Thoracic aorta (tissue), 2 donors: ENCODE data around the gene HLF. TPM values are rescaled to one million over a fixed set of nuclear protein-coding genes. Genes with fewer than 3 reads are reported as not detected.

Experiments used
- ATAC-seq: fragments of 150-250 bp; one replicate; pipeline ENCODE4 v1.8.0; 2017; ENCODE audit warnings: low read depth; ENCODE audit not compliant: insufficient number of reproducible peaks, low FRiP score
- DNase-seq: peaks from one replicate; pipeline ENCODE4 v3.0.0-alpha.2; 2020; ENCODE audit warnings: low spot score
- H3K27ac ChIP-seq, 2 donors: fragments of 200-600 bp; sonication (generic); 1 replicate in 1 of 2; 2 replicates in 1 of 2; pipeline ENCODE4 v1.5.1; 2016; ENCODE audit warnings: mild to moderate bottlenecking in 2 of 2, moderate library complexity in 2 of 2
- H3K27me3 ChIP-seq: fragments of 200-600 bp; sonication (generic); replicated peaks from 2 replicates; pipeline ENCODE4 v1.6.0; 2016; ENCODE audit warnings: mild to moderate bottlenecking; ENCODE audit not compliant: insufficient read depth
- H3K36me3 ChIP-seq: fragments of 200-600 bp; sonication (generic); one replicate; pipeline ENCODE4 v1.5.1; 2016
- H3K4me1 ChIP-seq, 2 donors: fragments of 200-600 bp; sonication (generic); 1 replicate in 1 of 2; 2 replicates in 1 of 2; pipeline versions ENCODE4 v1.5.1 to v1.6.0; 2016; ENCODE audit warnings: low read depth in 2 of 2, mild to moderate bottlenecking in 1 of 2; ENCODE audit not compliant: control insufficient read depth in 1 of 2
- H3K4me3 ChIP-seq: fragments of 200-600 bp; sonication (generic); 2 replicates; pipeline ENCODE4 v1.5.1; 2016; ENCODE audit warnings: mild to moderate bottlenecking
- H3K9me3 ChIP-seq: fragments of 200-600 bp; sonication (generic); 2 replicates; pipeline ENCODE4 v1.5.1; 2016
- total RNA-seq, 2 donors: library from RNA; depleted of rRNA; stranded (reverse); fragments of >200 nt; gene quantifications; one replicate each; pipeline versions ENCODE4 v1.1.0 to v1.2.3, GENCODE V29; 2016
- TF ChIP-seq, protein P1 (sequence below): fragments of 200-600 bp; sonication (generic); IDR thresholded peaks from one replicate; pipeline ENCODE4 v1.5.1; 2019; ENCODE audit warnings: antibody characterized with exemption

The HLF gene
- total RNA-seq, 2 donors from 2014 or later: 10.2 to 12.5 TPM

- peak overlapping the region; percentile 87 to 95 for H3K27ac ChIP-seq
- DNase-seq (no peak), ATAC-seq (no peak)
- peaks cover 31 to 89% of the 10 kb centered on the region in 2 donors for H3K4me1 ChIP-seq
- no peaks in the 10 kb centered on the region for H3K9me3 ChIP-seq
- no peaks in the 10 kb centered on the region for H3K27me3 ChIP-seq
- H3K4me3 ChIP-seq: no peak overlapping the region
- H3K36me3 ChIP-seq: no peaks in the 10 kb centered on the region
- TF ChIP-seq, protein P1, sequence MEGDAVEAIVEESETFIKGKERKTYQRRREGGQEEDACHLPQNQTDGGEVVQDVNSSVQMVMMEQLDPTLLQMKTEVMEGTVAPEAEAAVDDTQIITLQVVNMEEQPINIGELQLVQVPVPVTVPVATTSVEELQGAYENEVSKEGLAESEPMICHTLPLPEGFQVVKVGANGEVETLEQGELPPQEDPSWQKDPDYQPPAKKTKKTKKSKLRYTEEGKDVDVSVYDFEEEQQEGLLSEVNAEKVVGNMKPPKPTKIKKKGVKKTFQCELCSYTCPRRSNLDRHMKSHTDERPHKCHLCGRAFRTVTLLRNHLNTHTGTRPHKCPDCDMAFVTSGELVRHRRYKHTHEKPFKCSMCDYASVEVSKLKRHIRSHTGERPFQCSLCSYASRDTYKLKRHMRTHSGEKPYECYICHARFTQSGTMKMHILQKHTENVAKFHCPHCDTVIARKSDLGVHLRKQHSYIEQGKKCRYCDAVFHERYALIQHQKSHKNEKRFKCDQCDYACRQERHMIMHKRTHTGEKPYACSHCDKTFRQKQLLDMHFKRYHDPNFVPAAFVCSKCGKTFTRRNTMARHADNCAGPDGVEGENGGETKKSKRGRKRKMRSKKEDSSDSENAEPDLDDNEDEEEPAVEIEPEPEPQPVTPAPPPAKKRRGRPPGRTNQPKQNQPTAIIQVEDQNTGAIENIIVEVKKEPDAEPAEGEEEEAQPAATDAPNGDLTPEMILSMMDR: no peak
These were observed 18.0 kb downstream of the HLF start for GRCh38 chr17:55282741-55283140.

- DNase-seq (no peak), ATAC-seq (no peak)
- Histone ChIP-seq H3K9me3 (no peaks in the 10 kb centered on the region), H3K4me1 (peaks cover 31 to 84% of the 10 kb centered on the region in 2 donors), H3K27me3 (no peaks in the 10 kb centered on the region), H3K36me3 (no peaks in the 10 kb centered on the region), H3K27ac (peak overlapping the region; percentile 87 to 95), H3K4me3 (no peak overlapping the region)
- TF ChIP-seq, protein P1: no peak
These were observed 18.7 kb downstream of the HLF start for GRCh38 chr17:55283256-55283965.

DNA sequence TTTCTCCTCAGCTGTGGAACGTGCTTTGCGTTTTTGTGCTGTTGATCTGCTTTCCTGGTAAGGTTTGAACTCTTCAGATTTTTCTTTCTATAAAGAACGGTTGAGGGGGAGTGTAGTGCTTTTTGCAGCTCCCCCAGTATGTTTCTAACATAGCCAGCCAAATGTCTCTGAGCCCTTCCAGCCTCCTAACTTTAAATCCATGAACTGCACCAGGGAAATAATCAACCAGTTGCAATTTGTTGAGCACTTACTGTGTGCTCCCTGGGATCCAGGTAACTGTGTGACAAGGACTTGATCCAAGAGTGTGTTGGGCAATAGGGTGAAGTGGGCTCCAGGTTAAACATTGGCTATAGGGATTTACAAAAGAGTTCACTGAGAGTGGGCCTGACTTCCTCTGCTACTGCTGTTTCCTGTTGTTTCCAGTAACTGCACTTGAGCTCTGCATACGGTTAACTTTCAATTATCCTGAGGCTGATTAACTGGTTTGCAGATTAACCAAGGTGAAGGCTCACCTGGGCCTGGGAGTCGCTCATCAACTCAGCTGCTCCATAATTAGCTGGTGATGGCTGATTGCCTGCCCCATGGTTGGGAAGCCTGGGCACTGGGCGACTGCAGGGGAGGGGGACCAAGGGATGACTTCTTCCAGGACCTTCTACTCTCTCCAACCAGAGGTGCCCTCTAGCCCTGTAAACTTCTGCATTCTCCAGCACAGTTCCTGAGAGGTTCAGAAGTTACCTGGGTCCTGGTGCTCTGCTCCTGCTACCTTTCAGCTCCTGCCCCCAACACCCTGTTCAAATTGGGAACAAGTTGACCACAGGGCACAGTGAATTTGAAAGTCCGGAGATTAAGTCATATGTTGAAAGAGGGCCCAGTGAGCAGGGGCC, 19.5 kb downstream of the HLF start:
- peak overlapping the region; percentile 88 to 95 for H3K27ac ChIP-seq
- peaks cover 31 to 87% of the 10 kb centered on the region in 2 donors for H3K4me1 ChIP-seq
- no peaks in the 10 kb centered on the region for H3K36me3 ChIP-seq
- TF ChIP-seq, protein P1: no peak
- H3K27me3 ChIP-seq: no peaks in the 10 kb centered on the region
- DNase-seq (no peak), ATAC-seq (no peak)
- no peaks in the 10 kb centered on the region for H3K9me3 ChIP-seq
- no peak overlapping the region for H3K4me3 ChIP-seq

DNA sequence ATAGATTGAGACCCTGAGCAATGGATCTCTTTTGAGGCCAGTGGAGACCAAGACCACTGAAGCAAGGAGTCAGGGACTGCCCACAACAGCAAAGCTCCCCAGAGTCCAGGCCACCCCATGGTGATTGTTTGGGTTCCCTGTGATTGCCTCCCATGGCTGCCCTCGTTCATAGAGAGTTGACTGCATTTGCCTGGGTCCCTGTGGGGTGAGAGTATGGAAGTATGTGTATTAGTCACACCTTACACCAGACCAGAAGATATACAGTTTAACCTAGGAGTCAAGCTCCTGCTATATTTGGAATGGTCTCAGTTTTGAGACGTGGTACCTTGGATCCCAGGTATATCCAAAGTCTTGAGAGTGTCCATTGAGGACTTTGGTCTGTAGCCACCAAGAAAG, 20.2 kb downstream of the HLF start:
- DNase-seq (no peak), ATAC-seq (no peak)
- H3K9me3 ChIP-seq: no peaks in the 10 kb centered on the region
- H3K36me3 ChIP-seq: no peaks in the 10 kb centered on the region
- H3K27ac ChIP-seq: peak overlapping the region; percentile 88 to 95
- TF ChIP-seq, protein P1: no peak
- peak overlapping the region; percentile 44 for H3K4me3 ChIP-seq
- H3K4me1 ChIP-seq: peaks cover 31 to 89% of the 10 kb centered on the region in 2 donors
- no peaks in the 10 kb centered on the region for H3K27me3 ChIP-seq
